Activated CD8-positive, alpha-beta T cell treated with anti-CD3 and anti-CD28 coated beads for 36 hours (primary cell): ENCODE data around the gene PPRC1. TPM values are rescaled to one million over a fixed set of nuclear protein-coding genes. Genes with fewer than 3 reads are reported as not detected.
"Not testable (repeated sequence)": the region's sequence is repeated elsewhere in the genome, so short reads cannot be mapped to it uniquely, and the experiment has no call there.

Experiments used
- ATAC-seq: fragments of 200-7000 bp; cut with Tn5 transposase; one replicate; pipeline ENCODE4 v1.10.0; 2021; ENCODE audit warnings: mild to moderate bottlenecking, moderate library complexity
- CTCF ChIA-PET: fragments of 350-600 bp; sonication (Branson Sonifier 250); formaldehyde crosslinking; loops from one replicate; lab custom pipeline; 2021; ENCODE audit warnings: antibody characterized with exemption; lab: Charles Lee
- POLR2A ChIA-PET: fragments of 350-600 bp; sonication (Branson Sonifier 250); formaldehyde crosslinking; loops from one replicate; lab custom pipeline; 2021; ENCODE audit warnings: antibody characterized with exemption; lab: Charles Lee
- DNase-seq: peaks from one replicate; pipeline ENCODE4 v3.0.0-alpha.2; 2020
- H3K27ac Mint-ChIP-seq: one replicate; pipeline ENCODE4 v1.8.0; 2021; ENCODE audit warnings: mild to moderate bottlenecking, mixed read lengths
- H3K27me3 Mint-ChIP-seq: one replicate; pipeline ENCODE4 v1.8.0; 2021; ENCODE audit warnings: mixed read lengths
- H3K36me3 Mint-ChIP-seq: one replicate; pipeline ENCODE4 v1.8.0; 2021; ENCODE audit warnings: low read depth, mixed read lengths
- H3K4me1 Mint-ChIP-seq: one replicate; pipeline ENCODE4 v1.8.0; 2021; ENCODE audit warnings: low read depth, mixed read lengths
- H3K4me3 Mint-ChIP-seq: one replicate; pipeline ENCODE4 v1.8.0; 2021; ENCODE audit warnings: mild to moderate bottlenecking, moderate library complexity, mixed read lengths
- H3K9me3 Mint-ChIP-seq: one replicate; pipeline ENCODE4 v1.8.0; 2021; ENCODE audit warnings: mixed read lengths
- intact Hi-C: fragments of 100-400 bp; cut with micrococcal nuclease; formaldehyde crosslinking; loops from one replicate; pipeline ENCODE4 v1.10.0; 2022
- total RNA-seq, 2 experiments: library from RNA; stranded (reverse); gene quantifications; one replicate each; pipeline ENCODE4 v1.2.3, GENCODE V29; 2021
- TF ChIP-seq, protein P1 (sequence below): fragments of 200-600 bp; IDR thresholded peaks from one replicate; pipeline ENCODE4 v1.8.0; 2022; ENCODE audit warnings: antibody characterized with exemption, mild to moderate bottlenecking

Gene PPRC1
- total RNA-seq, 2 experiments from 2014 or later: 68.6 to 72.2 TPM

DNA sequence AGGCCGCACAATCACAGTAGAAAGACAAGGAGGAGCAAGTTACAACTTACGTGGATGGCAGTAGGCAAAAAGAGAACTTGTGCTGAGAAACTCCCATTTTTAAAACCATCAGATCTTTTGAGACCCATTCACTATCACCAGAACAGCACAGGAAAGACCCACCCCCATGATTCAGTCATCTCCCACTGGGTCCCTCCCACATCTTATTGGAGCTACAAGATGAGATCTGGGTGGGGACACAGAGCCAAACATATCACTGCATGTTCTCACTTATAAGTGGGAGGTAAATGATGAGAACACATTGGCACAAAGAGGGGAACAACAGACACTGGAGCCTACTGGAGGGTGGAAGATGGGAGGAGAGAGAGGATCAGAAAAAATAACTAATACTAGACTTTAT lies 51.8 kb downstream of the PPRC1 start:
- Mint-ChIP-seq H3K27ac (no peak overlapping the region), H3K9me3 (peaks cover 4% of the 10 kb centered on the region), H3K4me3 (no peak overlapping the region), H3K27me3 (no peaks in the 10 kb centered on the region), H3K4me1 (peaks cover 12% of the 10 kb centered on the region), H3K36me3 (no peaks in the 10 kb centered on the region)
- ATAC-seq (no peak), DNase-seq (no peak)
- intact Hi-C loops: no loop called here
- ChIA-PET POLR2A (no interaction called here), CTCF (interaction anchor here (0.9 to 4.8 kb wide), 3 partner anchors 13 to 168 kb away, joined by 4 to 24 read pairs (median 5); no protein-coding TSS in a partner anchor)
- TF ChIP-seq, protein P1, sequence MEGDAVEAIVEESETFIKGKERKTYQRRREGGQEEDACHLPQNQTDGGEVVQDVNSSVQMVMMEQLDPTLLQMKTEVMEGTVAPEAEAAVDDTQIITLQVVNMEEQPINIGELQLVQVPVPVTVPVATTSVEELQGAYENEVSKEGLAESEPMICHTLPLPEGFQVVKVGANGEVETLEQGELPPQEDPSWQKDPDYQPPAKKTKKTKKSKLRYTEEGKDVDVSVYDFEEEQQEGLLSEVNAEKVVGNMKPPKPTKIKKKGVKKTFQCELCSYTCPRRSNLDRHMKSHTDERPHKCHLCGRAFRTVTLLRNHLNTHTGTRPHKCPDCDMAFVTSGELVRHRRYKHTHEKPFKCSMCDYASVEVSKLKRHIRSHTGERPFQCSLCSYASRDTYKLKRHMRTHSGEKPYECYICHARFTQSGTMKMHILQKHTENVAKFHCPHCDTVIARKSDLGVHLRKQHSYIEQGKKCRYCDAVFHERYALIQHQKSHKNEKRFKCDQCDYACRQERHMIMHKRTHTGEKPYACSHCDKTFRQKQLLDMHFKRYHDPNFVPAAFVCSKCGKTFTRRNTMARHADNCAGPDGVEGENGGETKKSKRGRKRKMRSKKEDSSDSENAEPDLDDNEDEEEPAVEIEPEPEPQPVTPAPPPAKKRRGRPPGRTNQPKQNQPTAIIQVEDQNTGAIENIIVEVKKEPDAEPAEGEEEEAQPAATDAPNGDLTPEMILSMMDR: no peak

DNA sequence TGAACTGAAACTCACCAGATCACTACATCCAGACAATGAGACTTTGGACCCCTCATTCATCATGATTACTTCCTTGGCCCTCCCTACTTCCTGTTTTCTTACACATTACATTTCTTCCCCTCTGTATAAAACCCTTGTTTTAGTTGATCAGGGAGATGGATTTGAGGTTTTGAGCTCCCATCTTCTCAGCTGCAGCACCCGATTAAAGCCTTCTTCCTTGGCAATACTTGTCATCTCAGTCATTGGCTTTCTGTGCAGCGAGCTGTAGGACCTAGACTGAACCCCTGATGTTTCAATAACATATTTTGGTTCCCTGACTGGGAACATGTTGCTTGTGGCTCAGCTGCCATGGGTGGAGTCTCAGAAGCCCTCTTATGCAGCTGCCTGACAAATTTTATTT lies 52.4 kb downstream of the PPRC1 start:
- H3K9me3 Mint-ChIP-seq: peaks cover 4% of the 10 kb centered on the region
- H3K27ac Mint-ChIP-seq: no peak overlapping the region
- intact Hi-C loops: no loop called here
- H3K27me3 Mint-ChIP-seq: no peaks in the 10 kb centered on the region
- no peak for ATAC-seq
- POLR2A ChIA-PET: interaction anchor here (0.7 kb wide), 1 partner anchor 91 kb away, joined by 3 read pairs; no protein-coding TSS in a partner anchor
- peaks cover 12% of the 10 kb centered on the region for H3K4me1 Mint-ChIP-seq
- no peaks in the 10 kb centered on the region for H3K36me3 Mint-ChIP-seq
- H3K4me3 Mint-ChIP-seq: no peak overlapping the region
- no peak for DNase-seq
- CTCF ChIA-PET: interaction anchor here (0.7 to 4.8 kb wide), 4 partner anchors 14 to 167 kb away, joined by 3 to 24 read pairs (median 4); no protein-coding TSS in a partner anchor
- TF ChIP-seq, protein P1: no peak

GRCh38 chr10:102185811-102186527 lies 53.1 kb downstream of the PPRC1 start:
- ChIA-PET POLR2A (interaction anchor here (0.7 kb wide), 1 partner anchor 92 kb away, joined by 3 read pairs; no protein-coding TSS in a partner anchor), CTCF (interaction anchor here (1.0 to 4.8 kb wide), 3 partner anchors 14 to 44 kb away, joined by 3 to 24 read pairs (median 4); no protein-coding TSS in a partner anchor)
- Mint-ChIP-seq H3K27me3 (no peaks in the 10 kb centered on the region), H3K36me3 (no peaks in the 10 kb centered on the region), H3K4me1 (peaks cover 12% of the 10 kb centered on the region), H3K9me3 (peaks cover 4% of the 10 kb centered on the region), H3K4me3 (no peak overlapping the region), H3K27ac (no peak overlapping the region)
- DNase-seq: no peak
- no peak for ATAC-seq
- TF ChIP-seq, protein P1: no peak
- intact Hi-C loops: no loop called here

DNA sequence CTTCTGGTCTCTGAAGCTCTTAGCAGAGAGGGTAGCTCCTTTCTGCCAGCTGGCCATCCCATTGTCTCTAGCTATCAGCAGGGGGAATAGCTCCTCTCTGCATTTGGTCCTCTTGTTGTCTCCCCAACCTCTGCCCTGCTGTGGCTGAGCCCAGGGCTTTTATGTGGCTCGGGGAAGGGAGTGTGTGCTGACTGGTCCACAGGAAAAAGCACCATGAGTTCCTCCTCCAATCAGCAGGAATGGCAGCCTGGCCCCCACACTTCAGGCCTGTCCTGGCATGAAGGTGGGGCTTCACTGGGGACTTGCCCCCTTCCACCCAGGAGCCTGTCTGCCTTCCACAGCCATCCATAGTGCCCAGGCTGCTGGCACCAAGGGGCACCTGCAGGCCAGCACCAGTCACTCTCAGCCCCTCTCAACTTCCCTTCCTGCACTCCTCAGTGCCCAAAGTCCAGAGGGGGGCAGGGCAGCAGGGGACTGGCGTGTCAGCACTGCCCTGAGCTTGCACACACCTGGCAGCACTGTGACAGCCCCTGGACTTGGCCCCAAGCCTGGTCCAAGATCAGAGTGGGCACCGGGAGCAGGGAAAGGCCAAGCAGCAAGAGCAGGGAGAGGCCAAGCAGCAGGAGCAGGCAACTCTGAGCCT lies 55.6 kb downstream of the PPRC1 start:
- no peak for ATAC-seq
- POLR2A ChIA-PET: no interaction called here
- no peak overlapping the region for H3K27ac Mint-ChIP-seq

DNA sequence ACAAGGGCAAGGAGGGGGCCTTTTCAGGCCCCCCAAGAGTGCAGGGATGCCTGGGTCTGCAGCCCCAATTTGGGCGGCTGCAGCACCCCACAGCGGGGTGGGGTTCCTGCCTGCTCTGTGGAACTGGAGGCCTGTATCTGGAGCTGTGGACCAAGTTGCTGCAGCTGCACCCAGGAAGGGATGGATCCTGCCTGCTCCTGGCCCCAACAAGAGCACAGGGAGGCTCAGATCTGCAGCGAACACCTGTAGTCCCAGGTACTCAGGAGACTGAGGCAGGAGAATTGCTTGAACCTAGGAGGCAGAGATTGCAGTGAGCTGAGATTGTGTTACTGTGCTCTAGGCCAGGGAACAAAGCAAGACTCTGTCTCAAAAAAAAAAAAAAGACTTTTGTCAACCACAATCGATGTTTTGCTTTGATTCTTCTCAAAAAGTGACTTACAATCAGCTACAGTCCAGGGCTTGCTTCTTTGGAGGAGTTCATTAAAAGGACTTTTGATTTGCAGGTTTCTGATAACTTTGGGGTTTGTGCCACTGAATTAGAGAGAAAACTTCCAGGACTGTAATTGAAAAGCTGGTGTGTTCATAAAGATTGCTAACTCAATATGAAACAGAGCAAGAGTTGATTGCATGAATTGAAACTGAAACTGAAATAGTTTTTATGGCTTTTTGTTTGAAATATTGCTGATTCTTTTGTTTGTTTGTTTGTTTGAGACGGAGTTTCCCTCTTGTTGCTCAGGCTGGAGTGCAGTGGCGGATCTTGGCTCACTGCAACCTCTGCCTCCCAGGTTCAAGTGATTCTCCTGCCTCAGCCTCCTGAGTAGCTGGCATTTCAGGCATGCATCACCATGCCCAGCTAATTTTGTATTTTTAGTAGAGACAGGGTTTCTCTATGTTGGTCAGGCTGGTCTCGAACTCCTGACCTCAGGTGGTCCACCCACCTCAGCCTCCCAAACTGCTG lies 56.4 kb downstream of the PPRC1 start:
- DNase-seq: peak; percentile 17
- H3K4me3 Mint-ChIP-seq, H3K36me3 Mint-ChIP-seq, H3K27me3 Mint-ChIP-seq, intact Hi-C loops: not testable (repeated sequence)
- ATAC-seq: peak; percentile 73
- POLR2A ChIA-PET: interaction anchor here (0.8 kb wide), 1 partner anchor 29 kb away, joined by 3 read pairs; no protein-coding TSS in a partner anchor
- Mint-ChIP-seq H3K4me1 (peaks cover 12% of the 10 kb centered on the region), H3K9me3 (peaks cover 14% of the 10 kb centered on the region), H3K27ac (peak overlapping the region; percentile 6)
- CTCF ChIA-PET: interaction anchor here (1.1 to 5.4 kb wide), 7 partner anchors 11 to 394 kb away, joined by 3 to 25 read pairs (median 4); no protein-coding TSS in a partner anchor

More for the DNA sequence above, 55.6 kb downstream of the PPRC1 start:
- CTCF ChIA-PET: interaction anchor here (2.2 to 5.4 kb wide), 3 partner anchors 19 to 115 kb away, joined by 5 to 25 read pairs (median 24); no protein-coding TSS in a partner anchor
- Mint-ChIP-seq H3K4me3 (no peak overlapping the region), H3K4me1 (peaks cover 12% of the 10 kb centered on the region), H3K36me3 (peaks cover 3% of the 10 kb centered on the region), H3K9me3 (peaks cover 14% of the 10 kb centered on the region), H3K27me3 (no peaks in the 10 kb centered on the region)
- DNase-seq: no peak
- TF ChIP-seq, protein P1: no peak
- intact Hi-C loops: no loop called here
